NCI-H460 (cell line): Measurements from ENCODE around the gene PPP6C. TPM values are rescaled to one million over a fixed set of nuclear protein-coding genes. Genes with fewer than 3 reads are reported as not detected.
"Not testable (repeated sequence)": the region's sequence is repeated elsewhere in the genome, so short reads cannot be mapped to it uniquely, and the experiment has no call there.

Experiments used
- DNase-seq: peaks from one replicate; pipeline ENCODE4 v3.0.0-alpha.2; 2016; ENCODE audit warnings: low read depth; ENCODE audit errors: extremely low read depth
- total RNA-seq: library from RNA; depleted of rRNA; stranded (reverse); fragments of >200 nt; shearing (Covaris generic); gene quantifications from 2 replicates; pipeline ENCODE4 v1.2.3, GENCODE V29; 2014

PPP6C gene
- total RNA-seq, 1 experiment from 2014 or later: 53.1 TPM

DNA sequence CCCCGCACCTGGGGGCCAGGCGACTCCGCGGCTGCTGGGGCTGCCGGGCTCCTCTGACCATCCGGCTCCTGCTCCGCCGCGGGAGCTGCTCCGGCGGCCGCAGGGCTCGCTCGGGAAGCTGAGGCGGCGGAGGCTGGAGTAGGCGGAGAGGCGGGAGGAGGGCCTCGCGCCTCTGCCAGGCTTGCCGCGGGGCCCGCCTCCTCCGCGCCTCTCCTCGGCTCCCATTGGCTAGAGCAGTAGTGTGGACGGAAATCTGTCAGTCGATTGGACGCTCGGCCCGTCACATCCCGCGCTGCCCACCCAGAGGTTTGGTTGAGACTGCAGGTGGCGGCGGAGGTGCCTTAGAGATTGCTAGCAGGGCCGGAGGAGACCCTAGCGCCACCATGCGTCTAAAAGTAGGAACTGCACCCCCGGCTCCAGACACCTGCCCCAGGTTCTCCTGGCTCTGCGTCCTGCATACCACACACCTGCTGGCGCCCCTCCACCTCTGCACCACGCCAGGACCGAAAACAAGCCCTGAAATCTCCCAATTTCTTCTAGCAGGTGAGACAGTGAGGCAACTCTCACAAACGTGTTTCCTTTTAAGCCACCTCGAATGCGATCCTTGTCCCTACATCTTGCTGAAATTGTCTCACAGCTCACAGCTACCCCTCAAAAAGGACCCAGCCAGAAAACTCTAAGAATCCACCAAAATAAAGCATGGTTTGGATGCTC, 46.1 kb downstream of the PPP6C start, which contains the start of gene SCAI:
Gene SCAI, minus strand, starts transcription at position 152 of the 714 bp plus-strand sequence. Its CDS starts 91 bp downstream, at position 61.
- peak; percentile 99 for DNase-seq

DNA sequence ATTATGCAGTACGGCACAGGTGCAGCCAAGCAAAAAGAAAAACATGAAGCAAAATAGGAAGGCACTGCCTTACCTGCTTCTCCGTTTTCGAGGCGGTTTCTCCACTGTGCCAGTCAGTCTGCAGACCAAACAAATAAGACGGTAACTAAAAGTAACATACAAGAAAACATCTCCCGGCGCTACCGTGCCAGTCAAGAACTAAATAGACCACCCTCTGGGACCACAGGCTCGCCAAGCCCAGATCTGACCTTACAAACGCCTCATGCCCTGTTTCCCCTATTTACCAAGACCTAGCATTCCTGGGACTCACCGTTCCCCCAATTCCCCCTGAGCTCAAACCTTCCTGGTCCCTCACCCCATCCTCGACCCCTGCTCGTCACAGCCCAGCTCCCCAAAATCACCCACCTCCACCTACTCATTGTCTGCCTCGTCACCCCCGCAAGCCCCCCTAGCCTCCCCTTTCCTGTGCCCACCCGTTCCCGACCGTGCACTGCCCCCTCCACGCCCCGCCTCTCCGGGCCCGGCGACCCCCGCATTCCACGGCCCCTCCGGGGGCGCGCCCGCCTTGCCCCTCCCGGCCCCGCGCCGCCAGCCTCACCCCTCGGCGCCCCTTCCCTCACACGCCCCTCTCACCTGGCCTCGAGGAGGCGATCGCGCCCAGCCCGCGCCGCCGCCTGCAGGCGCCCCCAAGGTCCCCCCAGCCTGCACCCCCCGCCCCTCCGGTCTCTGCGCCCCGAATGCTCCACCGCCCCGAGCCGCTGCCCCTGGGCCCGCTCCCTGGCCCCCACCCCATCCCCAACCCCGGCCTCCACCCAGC, 46.8 kb downstream of the PPP6C start:
- DNase-seq: no peak

DNA sequence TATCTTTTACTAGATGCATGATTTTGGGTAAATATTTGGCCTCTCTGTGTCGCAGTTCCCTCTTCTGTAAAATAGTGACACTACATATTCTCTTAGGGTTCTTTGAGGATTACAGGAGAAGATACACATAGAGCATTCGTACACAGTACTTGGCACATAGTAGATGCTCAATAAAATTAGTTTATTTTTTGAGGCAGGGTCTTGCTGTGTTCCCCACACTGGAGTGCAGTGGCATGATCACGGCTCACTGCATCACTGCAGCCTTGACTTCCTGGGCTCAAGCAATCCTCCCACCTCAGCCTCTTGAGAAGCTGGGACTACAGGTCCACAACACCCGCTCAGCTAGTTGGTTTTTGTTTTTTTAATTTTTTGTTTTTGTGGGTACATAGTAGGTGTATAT, 47.9 kb downstream of the PPP6C start:
- DNase-seq: no peak

DNA sequence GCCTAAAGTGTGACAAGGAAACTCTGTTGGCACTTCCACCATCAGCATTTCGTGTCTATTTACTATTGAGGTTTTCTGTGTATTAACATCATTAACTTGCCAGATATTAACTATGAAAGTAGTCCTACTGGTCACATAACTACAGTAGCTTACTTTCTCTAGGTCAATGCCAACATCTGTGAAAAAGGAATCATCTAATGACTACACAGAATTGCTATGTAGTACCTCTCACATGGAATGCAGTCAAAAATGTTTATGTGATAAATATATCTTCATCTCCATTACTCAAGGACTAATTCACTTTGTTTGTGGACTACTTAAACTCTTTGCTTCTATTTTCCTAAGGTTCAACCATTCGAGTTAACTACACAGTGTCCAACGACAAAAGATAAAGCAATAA, 48.4 kb downstream of the PPP6C start:
- no peak for DNase-seq

- no peak for DNase-seq
Measured at GRCh38 chr9:125140576-125140975, 49.0 kb downstream of the PPP6C start.

DNA sequence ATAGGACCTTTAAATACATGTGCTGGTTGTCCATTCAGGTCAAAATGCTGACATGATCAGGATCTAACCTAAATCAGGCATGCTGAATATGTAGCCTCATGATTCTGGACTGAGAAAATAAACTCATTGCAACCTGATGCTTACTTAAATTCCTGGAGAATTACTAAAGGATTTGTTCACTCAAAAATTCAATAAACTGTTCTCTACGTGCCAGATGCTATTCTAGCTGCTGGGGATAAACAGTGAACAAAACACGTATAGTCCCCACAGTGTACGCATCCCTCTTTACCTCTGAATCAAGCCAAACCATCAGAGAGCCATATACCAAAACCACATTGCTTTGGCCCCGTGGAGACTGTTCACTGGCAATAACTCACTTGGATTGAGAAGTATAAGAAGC, 52.4 kb downstream of the PPP6C start:
- no peak for DNase-seq

GRCh38 chr9:125134976-125135375, 54.6 kb downstream of the PPP6C start:
- DNase-seq: no peak

DNA sequence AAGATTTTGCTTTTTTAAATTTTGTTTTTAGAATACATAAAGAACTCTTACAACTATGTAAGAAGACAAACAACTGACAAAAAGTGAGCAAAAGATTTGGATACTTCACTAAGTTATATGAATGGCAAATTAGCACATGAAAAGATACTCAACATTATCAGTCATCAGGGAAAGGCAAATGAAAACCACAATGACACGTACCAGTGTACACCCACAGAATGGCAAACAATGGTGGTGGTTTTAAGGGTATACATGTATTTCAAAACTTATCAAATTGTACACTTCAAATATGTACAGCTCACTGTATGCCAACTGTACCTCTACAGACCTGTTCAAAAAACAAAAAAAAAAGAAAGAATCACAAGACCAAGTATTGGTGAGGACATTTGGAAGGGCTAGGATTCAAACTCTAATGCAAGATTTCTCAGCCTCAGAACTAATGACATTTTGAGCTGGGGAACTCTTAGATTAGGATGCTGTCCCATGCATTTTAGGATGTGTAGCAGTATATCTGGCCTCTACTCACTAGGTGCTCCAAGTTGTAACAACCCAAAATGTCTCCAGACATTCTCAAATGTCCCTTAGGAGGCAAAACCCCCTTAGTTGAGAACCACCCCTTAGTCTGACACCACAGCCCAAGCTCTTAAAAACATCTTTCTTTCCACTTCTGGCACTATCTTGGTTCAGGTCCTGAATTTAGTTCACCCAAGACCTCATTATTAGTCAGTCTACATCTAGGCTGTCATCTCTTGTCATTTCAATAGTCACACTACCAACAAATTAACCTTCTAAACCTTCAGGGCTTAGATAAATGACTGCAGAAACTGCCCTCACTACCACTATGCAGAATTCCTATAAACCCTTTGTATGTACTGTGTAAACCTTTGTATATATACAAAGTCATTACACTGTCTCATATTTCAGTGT, 55.9 kb downstream of the PPP6C start:
- DNase-seq: no peak

DNA sequence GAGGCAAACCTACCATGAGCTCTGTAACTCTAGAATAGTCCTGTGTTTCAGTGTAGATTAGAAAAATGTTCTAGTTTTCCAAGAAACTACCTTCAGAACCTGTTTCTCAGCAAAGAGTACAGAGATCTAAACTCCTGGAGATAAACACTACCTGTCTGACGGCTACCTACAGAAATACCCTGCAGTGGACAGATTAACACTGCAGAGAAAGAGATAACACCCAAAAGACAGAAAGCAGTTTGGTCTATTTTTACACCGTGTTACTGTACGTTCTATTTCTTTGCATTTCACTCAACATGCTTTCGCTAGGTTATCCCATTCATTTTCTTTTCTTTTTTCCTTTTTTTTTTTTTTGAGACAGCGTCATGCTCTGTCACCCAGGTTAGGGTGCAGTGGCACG, 57.8 kb downstream of the PPP6C start:
- DNase-seq: no peak

GRCh38 chr9:125126019-125126746, 63.4 kb downstream of the PPP6C start:
- DNase-seq: no peak

DNA sequence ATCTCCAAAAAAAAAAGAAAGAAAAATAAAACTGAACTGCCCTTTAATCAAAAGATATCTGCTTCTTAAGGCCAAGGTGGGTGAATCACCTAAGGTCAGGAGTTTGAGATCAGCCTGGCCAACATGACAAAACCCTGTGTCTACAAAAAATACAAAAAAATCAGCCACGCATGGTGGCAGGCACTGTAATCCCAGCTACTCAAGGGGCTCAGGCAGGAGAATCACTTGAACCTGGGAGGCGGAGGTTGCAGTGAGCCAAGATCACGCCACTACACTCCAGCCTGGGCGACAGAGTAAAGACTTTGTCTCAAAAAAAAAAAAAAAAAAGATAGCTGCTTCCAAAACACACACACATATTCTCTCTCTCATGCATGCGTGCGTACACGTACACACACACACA, 64.1 kb downstream of the PPP6C start:
- DNase-seq: no peak

GRCh38 chr9:125121146-125121545, 68.5 kb downstream of the PPP6C start:
- DNase-seq: no peak

DNA sequence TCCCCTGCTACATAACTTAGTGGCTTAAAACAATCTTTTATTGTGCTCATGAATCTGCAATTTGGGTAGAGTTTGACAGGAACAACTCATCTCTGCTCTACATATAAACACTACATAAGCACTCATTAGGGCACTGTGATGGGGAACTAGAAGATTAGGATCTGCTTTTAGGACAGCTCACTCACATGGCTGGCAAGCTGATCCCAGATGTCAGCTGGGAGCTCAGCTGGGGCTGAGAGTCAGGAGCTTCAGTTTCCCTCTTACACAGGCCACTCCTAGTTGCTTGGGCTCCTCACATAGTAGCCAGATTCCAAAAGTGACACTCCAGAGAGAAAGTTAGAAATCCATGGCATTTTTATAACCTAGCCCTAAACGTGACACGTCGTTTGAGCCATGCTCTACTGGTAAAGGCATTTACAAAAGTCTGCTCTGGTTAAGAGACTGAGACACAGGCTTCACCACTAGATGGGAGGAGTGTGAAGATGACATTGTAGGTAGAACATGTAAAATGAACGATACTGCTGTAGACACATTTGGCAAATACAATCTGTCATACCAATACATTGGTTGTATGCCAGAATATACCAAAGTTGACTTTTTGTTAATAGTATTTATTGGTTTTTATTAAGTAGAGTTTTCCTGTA, 69.8 kb downstream of the PPP6C start:
- no peak for DNase-seq

- DNase-seq: not testable (repeated sequence)
Measured at GRCh38 chr9:125118696-125119095, 70.9 kb downstream of the PPP6C start.

DNA sequence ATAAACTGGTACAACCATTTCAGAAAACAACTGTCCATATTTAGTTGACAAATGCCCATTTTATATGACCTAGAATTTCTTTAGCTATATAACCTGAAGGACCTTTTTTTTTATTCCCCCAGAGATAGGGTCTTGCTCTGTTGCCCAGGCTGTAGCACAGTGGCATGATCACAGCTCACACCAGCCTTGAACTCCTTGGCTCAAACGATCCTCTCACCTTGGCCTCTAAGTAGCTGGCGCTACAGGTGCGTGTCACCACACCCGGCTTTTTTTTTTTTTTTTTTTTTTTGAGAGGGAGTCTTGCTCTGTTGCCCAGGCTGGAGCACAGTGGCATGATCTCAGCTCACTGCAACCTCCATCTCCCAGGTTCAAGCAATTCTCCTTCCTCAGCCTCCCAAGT, 75.1 kb downstream of the PPP6C start:
- not testable (repeated sequence) for DNase-seq

- DNase-seq: no peak
Measured at GRCh38 chr9:125110464-125110863, 79.1 kb downstream of the PPP6C start.

DNA sequence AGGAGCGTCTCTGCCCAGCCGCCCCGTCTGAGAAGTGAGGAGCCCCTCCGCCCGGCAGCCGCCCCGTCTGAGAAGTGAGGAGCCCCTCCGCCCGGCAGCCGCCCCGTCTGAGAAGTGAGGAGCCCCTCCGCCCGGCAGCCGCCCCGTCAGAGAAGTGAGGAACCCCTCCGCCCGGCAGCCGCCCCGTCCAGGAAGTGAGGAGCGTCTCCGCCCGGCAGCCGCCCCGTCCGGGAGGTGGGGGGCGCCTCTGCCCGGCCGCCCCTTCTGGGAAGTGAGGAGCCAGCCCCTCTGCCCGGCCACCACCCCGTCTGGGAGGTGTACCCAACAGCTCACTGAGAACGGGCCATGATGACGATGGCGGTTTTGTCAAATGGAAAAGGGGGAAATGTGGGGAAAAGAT, 81.1 kb downstream of the PPP6C start:
- not testable (repeated sequence) for DNase-seq

- DNase-seq: no peak
Measured at GRCh38 chr9:125106285-125106893, 83.2 kb downstream of the PPP6C start.

DNA sequence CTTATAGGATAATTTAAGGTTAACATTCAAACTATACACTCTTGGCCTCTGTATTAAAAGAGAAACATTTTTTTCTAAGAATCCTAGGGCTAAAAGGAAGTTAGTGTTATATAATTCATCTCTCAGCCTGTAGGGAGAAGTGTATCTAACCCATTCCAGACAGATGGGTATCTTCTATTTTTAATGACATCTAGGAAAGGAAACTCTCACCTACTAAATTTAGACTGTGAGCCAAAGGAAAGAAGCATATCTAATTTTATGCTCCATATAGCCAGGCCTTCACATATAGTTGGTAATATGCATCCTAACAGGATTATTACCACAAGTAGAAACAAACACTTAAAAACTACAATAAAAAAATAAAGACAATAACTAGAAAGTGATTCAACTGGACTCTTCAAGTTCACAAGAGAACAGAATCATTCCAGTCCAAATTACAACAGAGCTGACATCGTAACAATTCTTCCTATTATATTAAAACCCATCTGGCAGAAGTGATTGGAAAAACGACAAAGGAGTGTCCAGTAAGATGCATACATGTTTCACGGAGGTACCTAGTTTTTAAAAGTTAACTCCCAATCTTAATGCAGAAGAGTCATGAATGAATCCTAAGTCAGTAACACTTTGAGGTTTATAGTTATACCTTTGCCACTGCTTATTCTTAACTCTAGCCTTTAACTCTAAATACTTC, 85.7 kb downstream of the PPP6C start:
- no peak for DNase-seq
